ENCODE measurements around the gene FXYD7.

The FXYD7 gene

DNA sequence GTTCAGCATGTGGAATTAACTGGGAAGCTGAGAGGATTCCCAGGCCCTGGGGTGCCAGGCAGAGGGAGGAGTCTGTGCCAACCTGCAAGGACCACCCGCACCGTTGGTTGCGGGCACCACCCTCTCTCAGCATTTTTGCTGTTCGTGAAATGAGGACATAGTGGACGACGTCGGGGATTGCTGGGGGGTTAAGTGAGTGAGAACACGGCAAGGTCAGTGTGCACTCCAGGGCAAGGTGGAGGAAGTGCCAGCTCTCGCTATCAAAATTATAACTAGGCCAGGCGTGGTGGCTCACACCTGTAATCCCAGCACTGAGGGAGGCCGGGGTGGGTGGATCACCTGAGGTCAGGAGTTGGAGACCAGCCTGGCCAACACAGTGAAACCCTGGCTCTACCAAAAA lies 25.3 kb upstream of the FXYD7 start:
- TF ChIP-seq, protein P1, sequence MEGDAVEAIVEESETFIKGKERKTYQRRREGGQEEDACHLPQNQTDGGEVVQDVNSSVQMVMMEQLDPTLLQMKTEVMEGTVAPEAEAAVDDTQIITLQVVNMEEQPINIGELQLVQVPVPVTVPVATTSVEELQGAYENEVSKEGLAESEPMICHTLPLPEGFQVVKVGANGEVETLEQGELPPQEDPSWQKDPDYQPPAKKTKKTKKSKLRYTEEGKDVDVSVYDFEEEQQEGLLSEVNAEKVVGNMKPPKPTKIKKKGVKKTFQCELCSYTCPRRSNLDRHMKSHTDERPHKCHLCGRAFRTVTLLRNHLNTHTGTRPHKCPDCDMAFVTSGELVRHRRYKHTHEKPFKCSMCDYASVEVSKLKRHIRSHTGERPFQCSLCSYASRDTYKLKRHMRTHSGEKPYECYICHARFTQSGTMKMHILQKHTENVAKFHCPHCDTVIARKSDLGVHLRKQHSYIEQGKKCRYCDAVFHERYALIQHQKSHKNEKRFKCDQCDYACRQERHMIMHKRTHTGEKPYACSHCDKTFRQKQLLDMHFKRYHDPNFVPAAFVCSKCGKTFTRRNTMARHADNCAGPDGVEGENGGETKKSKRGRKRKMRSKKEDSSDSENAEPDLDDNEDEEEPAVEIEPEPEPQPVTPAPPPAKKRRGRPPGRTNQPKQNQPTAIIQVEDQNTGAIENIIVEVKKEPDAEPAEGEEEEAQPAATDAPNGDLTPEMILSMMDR (IDR thresholded peaks at IDR 0.05; ENCODE audit: low read depth, low read length): no peak
- DNase-seq (ENCODE audit: low read depth in 2 of 2): no peak
- H3K4me3 ChIP-seq (replicated peaks in 1 of 2; ENCODE audit: low read depth in 2 of 2, low read length in 2 of 2): no peak overlapping the region

DNA sequence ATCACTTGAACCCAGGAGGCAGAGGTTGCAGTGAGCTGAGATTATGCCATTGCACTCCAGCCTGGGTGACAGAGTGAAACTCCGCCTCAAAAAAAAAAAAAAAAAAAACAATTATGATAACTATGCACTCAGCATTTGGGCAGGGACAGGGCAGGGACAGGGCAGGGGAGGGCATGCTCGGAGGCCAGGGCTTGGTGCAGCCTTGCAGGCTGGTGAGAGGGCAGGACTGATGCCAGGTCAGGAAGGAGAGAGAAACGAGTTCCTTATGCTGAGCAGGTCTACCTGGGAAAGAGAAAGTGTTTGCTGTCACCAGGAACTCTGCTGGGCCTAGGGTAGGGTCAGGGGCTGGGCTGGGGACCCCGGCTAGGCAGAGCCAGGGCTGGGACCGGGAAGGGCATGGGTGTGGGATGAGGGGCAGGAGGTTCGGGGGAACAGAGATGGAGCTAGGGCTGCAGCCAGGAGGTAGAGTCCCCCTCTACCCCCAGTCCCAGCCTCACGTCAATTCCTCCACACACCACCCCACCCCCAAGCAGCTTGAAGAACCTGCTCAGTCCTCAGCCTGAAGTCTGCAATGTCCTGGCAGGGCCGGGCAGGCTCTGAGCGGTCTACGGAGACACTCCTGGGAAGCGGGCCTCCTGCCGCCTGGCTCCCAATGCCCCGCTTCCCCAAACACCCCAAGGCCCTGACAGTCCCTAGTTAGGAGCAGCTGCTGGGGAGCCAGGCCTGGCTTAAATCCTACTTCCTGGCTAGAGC lies 24.6 kb upstream of the FXYD7 start:
- DNase-seq (ENCODE audit: low read depth in 2 of 2): no peak
- TF ChIP-seq, protein P1 (IDR thresholded peaks at IDR 0.05; ENCODE audit: low read depth, low read length): no peak
- H3K4me3 ChIP-seq (replicated peaks in 1 of 2; ENCODE audit: low read depth in 2 of 2, low read length in 2 of 2): no peak overlapping the region

DNA sequence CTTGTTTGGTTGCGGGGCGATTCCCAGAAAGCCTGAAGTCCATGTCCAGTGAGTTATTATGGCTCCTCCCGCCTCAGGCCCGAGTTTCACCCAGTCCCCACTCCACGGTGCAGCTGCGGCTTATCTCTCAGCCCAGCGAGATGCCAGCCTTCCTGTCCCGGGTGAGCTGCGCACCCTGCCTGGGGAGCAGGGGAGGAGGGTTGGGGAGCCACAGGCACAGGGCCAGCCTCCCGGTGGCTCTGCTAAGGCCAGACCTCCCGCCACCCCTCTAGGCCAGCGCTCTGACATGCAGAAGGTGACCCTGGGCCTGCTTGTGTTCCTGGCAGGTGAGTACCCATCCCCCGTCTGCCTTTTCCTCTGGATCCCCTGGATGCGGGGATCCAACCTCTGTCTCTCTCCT lies 24.0 kb upstream of the FXYD7 start:
- no peak for DNase-seq (ENCODE audit: low read depth in 2 of 2)
- TF ChIP-seq, protein P1 (IDR thresholded peaks at IDR 0.05; ENCODE audit: low read depth, low read length): no peak

DNA sequence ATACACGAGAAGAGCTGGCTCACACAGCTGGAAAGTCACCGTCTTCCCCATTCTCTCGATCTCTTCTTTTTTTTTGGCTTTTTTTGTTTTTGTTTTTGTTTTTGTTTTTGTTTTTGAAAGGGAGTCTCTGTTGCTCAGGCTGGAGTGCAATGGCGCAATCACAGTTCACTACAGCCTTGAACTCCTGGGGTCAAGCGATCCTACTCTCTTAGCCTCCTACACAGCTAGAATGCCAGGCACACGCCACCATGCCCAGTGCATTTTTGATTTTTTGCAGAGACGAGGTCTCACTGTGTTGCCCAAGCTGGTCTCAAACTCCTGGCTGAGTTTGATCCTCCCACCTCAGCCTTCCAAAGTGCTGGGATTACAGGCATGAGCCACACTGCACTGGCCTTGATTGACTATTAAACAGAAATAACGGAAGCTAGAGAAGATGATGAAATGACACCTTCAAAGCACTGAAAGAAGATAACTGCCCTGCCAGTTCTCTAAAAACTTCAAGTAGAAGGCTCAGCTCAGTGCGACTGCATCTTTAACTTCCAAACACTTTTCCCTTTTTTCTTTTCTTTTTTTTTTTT lies 23.4 kb upstream of the FXYD7 start:
- H3K4me3 ChIP-seq (replicated peaks in 1 of 2; ENCODE audit: low read depth in 2 of 2, low read length in 2 of 2): no peak overlapping the region
- TF ChIP-seq, protein P1 (IDR thresholded peaks at IDR 0.05; ENCODE audit: low read depth, low read length): no peak
- no peak for DNase-seq (ENCODE audit: low read depth in 2 of 2)

More for the DNA sequence above, 24.0 kb upstream of the FXYD7 start:
- H3K4me3 ChIP-seq (replicated peaks in 1 of 2; ENCODE audit: low read depth in 2 of 2, low read length in 2 of 2): no peak overlapping the region

DNA sequence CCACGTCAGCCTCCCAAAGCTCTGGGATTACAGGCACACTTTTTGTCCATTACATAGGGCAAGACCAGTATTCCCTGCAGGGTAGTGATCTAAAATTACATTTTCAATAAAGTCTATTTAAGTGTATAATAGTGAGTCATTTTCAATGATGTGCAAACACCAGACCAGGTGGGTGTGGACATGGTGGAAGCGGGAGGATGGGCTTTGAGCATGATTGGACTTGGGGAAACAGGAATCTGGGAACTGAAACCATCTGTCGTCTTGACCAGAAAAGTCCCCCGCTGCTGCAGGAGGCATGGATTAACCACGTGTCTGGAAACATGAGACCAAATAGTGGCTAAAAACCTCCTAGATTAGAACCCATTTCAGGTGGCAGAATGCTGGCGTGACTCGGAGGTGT lies 22.6 kb upstream of the FXYD7 start:
- no peak overlapping the region for H3K4me3 ChIP-seq (replicated peaks in 1 of 2; ENCODE audit: low read depth in 2 of 2, low read length in 2 of 2)
- peak; percentile 34 to 70 for DNase-seq (ENCODE audit: low read depth in 2 of 2)
- TF ChIP-seq, protein P1 (IDR thresholded peaks at IDR 0.05; ENCODE audit: low read depth, low read length): no peak

DNA sequence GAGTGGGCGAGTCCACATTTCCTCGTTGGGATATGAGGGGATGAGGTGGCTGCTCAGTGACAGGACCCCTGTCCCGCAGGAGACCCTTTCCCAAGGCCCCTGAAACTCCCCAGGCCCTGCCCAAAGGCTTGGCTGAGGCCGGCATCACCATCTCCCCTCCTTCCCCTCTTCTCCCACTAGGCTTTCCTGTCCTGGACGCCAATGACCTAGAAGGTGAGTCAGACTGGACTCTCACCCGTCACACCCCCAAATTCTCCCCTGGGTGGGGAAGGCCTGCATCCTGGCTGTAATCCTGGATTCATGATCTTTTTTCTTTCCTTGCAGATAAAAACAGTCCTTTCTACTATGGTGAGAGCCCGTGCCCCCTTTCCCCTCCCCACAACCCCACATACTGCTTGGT lies 22.2 kb upstream of the FXYD7 start:
- TF ChIP-seq, protein P1 (IDR thresholded peaks at IDR 0.05; ENCODE audit: low read depth, low read length): no peak
- peak in 1 of 2 donors; percentile 28 for DNase-seq (ENCODE audit: low read depth in 2 of 2)
- no peak overlapping the region for H3K4me3 ChIP-seq (replicated peaks in 1 of 2; ENCODE audit: low read depth in 2 of 2, low read length in 2 of 2)
